Upper lobe of left lung (tissue), 6 donors: Measurements from ENCODE around the gene RNF13. TPM values are rescaled to one million over a fixed set of nuclear protein-coding genes. Genes with fewer than 3 reads are reported as not detected.

ENCODE experiments used
- ATAC-seq, 2 donors: fragments of 200-7000 bp; cut with Tn5 transposase; one replicate each; pipeline ENCODE4 v1.9.1; 2022; ENCODE audit warnings: mild to moderate bottlenecking in 2 of 2, moderate library complexity in 2 of 2; ENCODE audit not compliant: low FRiP score in 2 of 2
- DNase-seq, 2 donors: peaks; one replicate each; pipeline ENCODE4 v3.0.0-alpha.2; 2019 to 2020
- H3K27ac ChIP-seq, 4 donors: fragments of 200-600 bp; sonication (generic); one replicate each; pipeline ENCODE4 v1.5.1; 2016 to 2019
- H3K27me3 ChIP-seq, 4 donors: fragments of 200-600 bp; sonication (generic); one replicate each; pipeline ENCODE4 v1.5.1; 2017 to 2019
- H3K36me3 ChIP-seq, 4 donors: fragments of 200-600 bp; sonication (generic); one replicate each; pipeline ENCODE4 v1.5.1; 2016 to 2019
- H3K4me1 ChIP-seq, 4 donors: fragments of 200-600 bp; sonication (generic); one replicate each; pipeline ENCODE4 v1.5.1; 2018 to 2019
- H3K4me3 ChIP-seq, 4 donors: fragments of 200-600 bp; sonication (generic); one replicate each; pipeline ENCODE4 v1.5.1; 2017 to 2019; ENCODE audit warnings: mild to moderate bottlenecking in 2 of 4, moderate library complexity in 1 of 4
- H3K9me3 ChIP-seq, 4 donors: fragments of 200-600 bp; sonication (generic); one replicate each; pipeline ENCODE4 v1.5.1; 2018 to 2019
- CTCF ChIP-seq, 6 experiments: fragments of 450-650 bp in 4 of 6; fragments of 200-600 bp in 2 of 6; sonication (generic) in 2 of 6; IDR thresholded peaks; one replicate each; pipeline ENCODE4 v1.5.1; 2016 to 2019; ENCODE audit warnings: antibody characterized with exemption in 6 of 6
- EP300 ChIP-seq, 4 donors: sonication (generic); formaldehyde crosslinking; IDR thresholded peaks; one replicate each; pipeline ENCODE4 v1.5.1; 2017; ENCODE audit warnings: antibody characterized with exemption in 4 of 4, control low read depth in 2 of 4
- POLR2A ChIP-seq, 4 donors: fragments of 450-650 bp; IDR thresholded peaks; one replicate each; pipeline ENCODE4 v1.5.1; 2016 to 2017; ENCODE audit warnings: antibody characterized with exemption in 4 of 4, mild to moderate bottlenecking in 2 of 4
- POLR2AphosphoS5 ChIP-seq, 2 donors: sonication (generic); formaldehyde crosslinking; IDR thresholded peaks; one replicate each; pipeline ENCODE4 v1.5.1; 2017; ENCODE audit warnings: antibody characterized with exemption in 2 of 2
- WGBS, 2 donors: methylation state at CpG; one replicate each; pipeline ENCODE4 v1.1.5; 2017 to 2018; 5-methylcytosine and 5-hydroxymethylcytosine counted together
- total RNA-seq, 6 donors: library from RNA; depleted of rRNA in 4 of 6; stranded (reverse); fragments of >200 nt in 4 of 6; gene quantifications; one replicate each; pipeline versions ENCODE4 v1.1.0 to v1.2.1, GENCODE V29; 2016 to 2021
- donor health status: DM: no; HTN: no; CAD: no; lungs with moderate emphysema.
- donor health status: DM: no; HTN: yes; CAD: no; lungs with severe emphysema.

The RNF13 gene
- total RNA-seq, 6 donors from 2014 or later: 50.2 to 136 (median 101) TPM

GRCh38 chr3:149808209-149808829 is 4.7 kb upstream of the RNF13 start:
- TF ChIP-seq CTCF (IDR thresholded peaks at IDR 0.05) (peak; percentile 37 to 83 (median 64)), POLR2A (IDR thresholded peaks at IDR 0.05) (no peak), EP300 (IDR thresholded peaks at IDR 0.05) (no peak), POLR2AphosphoS5 (IDR thresholded peaks at IDR 0.05) (no peak)
- peaks cover 0 to 8% (median 6%) of the 10 kb centered on the region in 4 donors for H3K4me1 ChIP-seq
- H3K27me3 ChIP-seq: no peaks in the 10 kb centered on the region
- H3K27ac ChIP-seq: no peak overlapping the region
- H3K4me3 ChIP-seq: no peak overlapping the region
- peak in 1 of 2 donors; percentile 80 for DNase-seq
- H3K36me3 ChIP-seq: no peaks in the 10 kb centered on the region
- no peaks in the 10 kb centered on the region for H3K9me3 ChIP-seq
- 30 to 31% methylated on average over 4 of the region's 4 CpGs for WGBS, 2 donors
- peak in 1 of 2 donors; percentile 52 for ATAC-seq

- no peak for DNase-seq
- peaks cover 2 to 16% (median 13%) of the 10 kb centered on the region in 4 donors for H3K4me1 ChIP-seq
- ATAC-seq: no peak
- H3K36me3 ChIP-seq: no peaks in the 10 kb centered on the region
- H3K4me3 ChIP-seq: no peak overlapping the region
- TF ChIP-seq EP300 (IDR thresholded peaks at IDR 0.05) (no peak), CTCF (IDR thresholded peaks at IDR 0.05) (no peak), POLR2A (IDR thresholded peaks at IDR 0.05) (no peak), POLR2AphosphoS5 (IDR thresholded peaks at IDR 0.05) (no peak)
- H3K9me3 ChIP-seq: no peaks in the 10 kb centered on the region
- H3K27ac ChIP-seq: no peak overlapping the region
- H3K27me3 ChIP-seq: no peaks in the 10 kb centered on the region
Measured at GRCh38 chr3:149809699-149810098, 3.3 kb upstream of the RNF13 start.

- no peak for TF ChIP-seq POLR2AphosphoS5 (IDR thresholded peaks at IDR 0.05)
- TF ChIP-seq POLR2A (IDR thresholded peaks at IDR 0.05): no peak
- TF ChIP-seq EP300 (IDR thresholded peaks at IDR 0.05): no peak
- no peak for TF ChIP-seq CTCF (IDR thresholded peaks at IDR 0.05)
- DNase-seq: no peak
Measured at GRCh38 chr3:149810846-149811245, 2.2 kb upstream of the RNF13 start.

GRCh38 chr3:149812165-149812605 is 830 bp upstream of the RNF13 start:
- ATAC-seq: no peak
- Histone ChIP-seq H3K9me3 (no peaks in the 10 kb centered on the region), H3K4me3 (peak overlapping the region in 3 of 4 donors; percentile 61 to 84 (median 70)), H3K36me3 (no peaks in the 10 kb centered on the region), H3K27ac (peak overlapping the region; percentile 96 to 98 (median 98)), H3K4me1 (peaks cover 25 to 38% (median 30%) of the 10 kb centered on the region in 4 donors), H3K27me3 (no peaks in the 10 kb centered on the region)
- DNase-seq: no peak
- TF ChIP-seq POLR2AphosphoS5 (IDR thresholded peaks at IDR 0.05) (no peak), EP300 (IDR thresholded peaks at IDR 0.05) (no peak)
- WGBS, 2 donors: 15 to 38% methylated on average over 9 to 13 of the region's 13 CpGs

More at GRCh38 chr3:149810846-149811245, 2.2 kb upstream of the RNF13 start:
- no peaks in the 10 kb centered on the region for H3K27me3 ChIP-seq
- no peak overlapping the region for H3K4me3 ChIP-seq
- H3K36me3 ChIP-seq: no peaks in the 10 kb centered on the region
- H3K4me1 ChIP-seq: peaks cover 12 to 27% (median 25%) of the 10 kb centered on the region in 4 donors
- H3K9me3 ChIP-seq: no peaks in the 10 kb centered on the region
- WGBS, 2 donors: 81 to 95% methylated on average over 2 of the region's 2 CpGs
- H3K27ac ChIP-seq: peak overlapping the region in 1 of 4 donors; percentile 12
- no peak for ATAC-seq

GRCh38 chr3:149813367-149814281 is 609 bp downstream of the RNF13 start:
- TF ChIP-seq CTCF (IDR thresholded peaks at IDR 0.05) (no peak), POLR2A (IDR thresholded peaks at IDR 0.05) (no peak), EP300 (IDR thresholded peaks at IDR 0.05) (no peak), POLR2AphosphoS5 (IDR thresholded peaks at IDR 0.05) (no peak)

More at GRCh38 chr3:149813367-149814281, 609 bp downstream of the RNF13 start:
- H3K27me3 ChIP-seq: no peaks in the 10 kb centered on the region
- WGBS, 2 donors: 0 to 1% methylated on average over 29 of the region's 29 CpGs
- no peaks in the 10 kb centered on the region for H3K9me3 ChIP-seq
- H3K36me3 ChIP-seq: no peaks in the 10 kb centered on the region
- ATAC-seq (peak; percentile 3 to 51), DNase-seq (peak in 1 of 2 donors; percentile 48)
- H3K4me3 ChIP-seq: peak overlapping the region; percentile 61 to 86 (median 77)
- peak overlapping the region; percentile 96 to 98 (median 98) for H3K27ac ChIP-seq
- H3K4me1 ChIP-seq: peaks cover 29 to 38% (median 35%) of the 10 kb centered on the region in 4 donors
